Kidney (tissue), 22 donors: ENCODE data around the gene RIMBP2. TPM values are rescaled to one million over a fixed set of nuclear protein-coding genes. Genes with fewer than 3 reads are reported as not detected.
A peak's percentile ranks its signal among the peaks of the same experiment; 100 is the strongest.

Source experiments
- DNase-seq, 5 donors: peaks; one replicate each; pipeline ENCODE4 v3.0.0-alpha.2; 2013 to 2020
- FAIRE-seq: peaks from 2 replicates; lab custom pipeline; 2012; peaks lifted over from hg19 to GRCh38; lab: Jason Lieb, UNC
- H3K27ac ChIP-seq, 2 donors: one replicate each; pipeline ENCODE4 v1.7.0; 2013; ENCODE audit warnings: low read depth in 2 of 2, low read length in 2 of 2, inconsistent platforms in 1 of 2
- H3K27me3 ChIP-seq: one replicate; pipeline ENCODE4 v1.7.1; 2013; ENCODE audit warnings: low read length, inconsistent platforms; ENCODE audit not compliant: control insufficient read depth, insufficient read depth
- H3K36me3 ChIP-seq, 3 donors: one replicate each; pipeline versions ENCODE4 v1.7.0 to v1.7.1; 2013; ENCODE audit warnings: low read length in 3 of 3, control low read depth in 1 of 3, inconsistent platforms in 1 of 3; ENCODE audit not compliant: insufficient read depth in 3 of 3, control insufficient read depth in 2 of 3
- H3K4me1 ChIP-seq, 3 donors: one replicate each; pipeline versions ENCODE4 v1.7.0 to v1.7.1; 2013; ENCODE audit warnings: low read length in 3 of 3, inconsistent platforms in 1 of 3, low read depth in 1 of 3; ENCODE audit not compliant: control insufficient read depth in 2 of 3, insufficient read depth in 2 of 3
- H3K4me3 ChIP-seq, 3 donors: one replicate each; pipeline versions ENCODE4 v1.7.0 to v1.8.1; 2013; ENCODE audit warnings: low read length in 3 of 3, control low read depth in 1 of 3, inconsistent platforms in 1 of 3
- H3K9ac ChIP-seq, 3 donors: one replicate each; pipeline versions ENCODE4 v1.7.0 to v1.7.1; 2013; ENCODE audit warnings: low read length in 3 of 3, control low read depth in 1 of 3, inconsistent platforms in 1 of 3
- H3K9me3 ChIP-seq, 3 donors: one replicate each; pipeline versions ENCODE4 v1.7.0 to v1.7.1; 2013; ENCODE audit warnings: low read length in 3 of 3, control low read depth in 1 of 3, inconsistent platforms in 1 of 3; ENCODE audit not compliant: control insufficient read depth in 2 of 3, insufficient read depth in 1 of 3
- CTCF ChIP-seq: IDR thresholded peaks from 3 replicates; pipeline ENCODE4 v1.5.1; 2012; ENCODE audit warnings: mild to moderate bottlenecking, moderate library complexity, borderline replicate concordance; ENCODE audit not compliant: insufficient read depth; ENCODE audit errors: extremely low read depth
- intact Hi-C: fragments of 100-400 bp; cut with DNase I; formaldehyde crosslinking; loops from one replicate; pipeline ENCODE4 v1.11.1; 2022
- long read RNA-seq, 10 donors: library from polyadenylated mRNA in 1 of 10; unstranded in 1 of 10; transcript quantifications; one replicate each; pipeline ENCODE4 v2.0.0 and lab custom pipeline, GENCODE V29; 2021 to 2026
- polyA plus RNA-seq: library from polyadenylated mRNA; stranded (reverse); fragments of 350-450 nt; fragmentation: Illumina TruSeq; extraction: RNeasy Lipid Tissue Mini Kit (QIAGEN cat#74804); gene quantifications from one replicate; pipeline ENCODE4 v1.2.3, GENCODE V29; 2014; ENCODE audit warnings: low read depth, low replicate concordance; ENCODE audit not compliant: insufficient read depth
- total RNA-seq: library from RNA; stranded (reverse); fragmentation: NEBNext Ultra II Directional; extraction: Animal tissue kit (Norgen Biotek cat#: 25700); gene quantifications from one replicate; pipeline ENCODE4 v1.2.1, GENCODE V29; 2021
- donor health status: control.
- donor health status: control.
- donor health status: control.
- donor health status: control.
- donor health status: control.
- donor health status: DM: yes; HTN: yes; CAD: no.
- donor health status: Normal renal cell carcinoma (clear cell type).

Gene RIMBP2
- total RNA-seq = 51.7 TPM
- polyA plus RNA-seq = 2.8 TPM
- long read RNA-seq, donor 1 = 0 reads
- long read RNA-seq, donor 2, partial matches to known transcripts = 0 of 1 reads
- long read RNA-seq, donor 2, other reads (novel, unspliced or antisense) = 0 of 1 reads
- long read RNA-seq, donor 3 = 0 reads
- long read RNA-seq, donor 4 = 0 reads
- long read RNA-seq, donor 5 = 0 reads
- long read RNA-seq, donor 6 = 0 reads
- long read RNA-seq, donor 7, partial matches to known transcripts = 10 of 26 reads
- long read RNA-seq, donor 7, other reads (novel, unspliced or antisense) = 16 of 26 reads
- long read RNA-seq, donor 8 = 0 reads
- long read RNA-seq, donor 9 = 0 reads
- long read RNA-seq, donor 10 = 0 reads

GRCh38 chr12:130715998-130716968 is at the start of gene RIMBP2:
Gene RIMBP2, minus strand, starts transcription at chr12:130716299. Its CDS starts 237,286 bp downstream, at chr12:130479013.
- no peaks in the 10 kb centered on the region for H3K27me3 ChIP-seq
- no peak within 1 kb of the TSS for H3K27ac ChIP-seq
- H3K4me3 ChIP-seq = peak within 1 kb of the TSS in 2 of 3 donors; percentile 14 to 81
- DNase-seq = peak; percentile 83 to 95 (median 94)
- H3K36me3 ChIP-seq = no peaks in the 10 kb centered on the region
- TF ChIP-seq CTCF = no peak
- intact Hi-C loops = no loop called here
- H3K9me3 ChIP-seq = peaks cover 0 to 5% (median 0%) of the 10 kb centered on the region in 3 donors
- no peak for FAIRE-seq
- peaks cover 0 to 7% (median 0%) of the 10 kb centered on the region in 3 donors for H3K4me1 ChIP-seq
- peak within 1 kb of the TSS in 1 of 3 donors; percentile 43 for H3K9ac ChIP-seq

GRCh38 chr12:130765186-130765659 is 49.1 kb upstream of the RIMBP2 start:
- DNase-seq = peak in 1 of 5 donors; percentile 10
- Histone ChIP-seq H3K27ac (no peak overlapping the region), H3K9ac (peak overlapping the region in 1 of 3 donors; percentile 1), H3K4me1 (no peaks in the 10 kb centered on the region), H3K9me3 (peaks cover 0 to 15% (median 0%) of the 10 kb centered on the region in 3 donors), H3K4me3 (peak overlapping the region in 1 of 3 donors; percentile 1), H3K27me3 (peaks cover 4% of the 10 kb centered on the region), H3K36me3 (peaks cover 0 to 7% (median 0%) of the 10 kb centered on the region in 3 donors)
- intact Hi-C loops = no loop called here
- FAIRE-seq = no peak
- TF ChIP-seq CTCF = no peak

- Histone ChIP-seq H3K27me3 (peaks cover 4% of the 10 kb centered on the region), H3K27ac (no peak overlapping the region), H3K36me3 (peaks cover 0 to 7% (median 0%) of the 10 kb centered on the region in 3 donors), H3K9ac (peak overlapping the region in 1 of 3 donors; percentile 1), H3K9me3 (peaks cover 0 to 15% (median 0%) of the 10 kb centered on the region in 3 donors), H3K4me1 (no peaks in the 10 kb centered on the region), H3K4me3 (peak overlapping the region in 1 of 3 donors; percentile 27)
- TF ChIP-seq CTCF = no peak
- DNase-seq (peak in 1 of 5 donors; percentile 31), FAIRE-seq (no peak)
- intact Hi-C loops = no loop called here
These were observed 48.5 kb upstream of the RIMBP2 start for GRCh38 chr12:130764475-130765185.
